22Rv1 (cell line): ENCODE data around the gene PREX1.
"Not testable (repeated sequence)": the region's sequence is repeated elsewhere in the genome, so short reads cannot be mapped to it uniquely, and the experiment has no call there.

Source experiments
- CTCF ChIP-seq: fragments of 450-650 bp; IDR thresholded peaks from 2 replicates; pipeline ENCODE4 v1.5.1; 2017; ENCODE audit warnings: mild to moderate bottlenecking
- ZFX ChIP-seq: fragments of 450-650 bp; IDR thresholded peaks from 2 replicates; pipeline ENCODE4 v1.6.1; 2017; ENCODE audit warnings: antibody characterized with exemption, borderline replicate concordance

DNA sequence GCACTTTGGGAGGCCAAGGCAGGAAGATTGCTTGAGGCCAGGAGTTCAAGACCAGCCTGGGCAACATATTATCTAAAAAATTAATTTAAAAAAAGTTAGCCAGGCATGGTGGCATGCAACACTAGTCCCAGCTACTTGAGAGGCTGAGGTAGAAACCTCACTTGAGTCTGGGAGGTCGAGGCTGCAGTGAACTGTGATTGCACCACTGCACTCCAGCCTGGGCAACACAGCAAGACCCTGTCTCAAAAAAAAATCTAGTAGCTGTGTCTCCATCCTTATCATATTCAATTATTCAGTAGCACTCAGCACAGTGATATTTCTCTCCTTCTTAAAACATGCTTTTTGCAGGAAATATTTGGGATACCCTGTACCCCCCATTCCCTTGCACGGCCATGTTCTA, 16.1 kb upstream of the PREX1 start:
- TF ChIP-seq CTCF, ZFX: not testable (repeated sequence)
